ENCODE data around the gene MPHOSPH9. TPM values are rescaled to one million over a fixed set of nuclear protein-coding genes. Genes with fewer than 3 reads are reported as not detected.

MPHOSPH9 gene
- total and polyA plus RNA-seq, 2 of the 13 experiments (the other 11 are each of a cell fraction or from before 2014, with no cell fraction given) = 20.3 to 63.4 TPM

GRCh38 chr12:123270214-123271000 lies 37.5 kb upstream of the MPHOSPH9 start (continued):
- TF ChIP-seq ATF6 (CRISPR knock-in tag; conservative IDR thresholded peaks at IDR 0.05) = no peak
- TF ChIP-seq ARNTL (CRISPR knock-in tag; IDR thresholded peaks at IDR 0.05) = peak; percentile 17; the same call in 1 of the 2 replicates
- TF ChIP-seq TBX2 (CRISPR knock-in tag; IDR thresholded peaks at IDR 0.05; ENCODE audit: borderline replicate concordance) = peak; percentile 86; the same call in 1 of the 2 replicates
- 0 out of 2 replicates have a peak, but pooled peaks have one; percentile 34 for TF ChIP-seq ZMYM4 (CRISPR knock-in tag; IDR thresholded peaks at IDR 0.05)
- TF ChIP-seq ASH2L (IDR thresholded peaks at IDR 0.05; ENCODE audit: insufficient read length, low read depth, low read length) = peak; percentile 48
- no peak for TF ChIP-seq ZNF598 (CRISPR knock-in tag; IDR thresholded peaks at IDR 0.05; ENCODE audit: borderline replicate concordance)
- no peak for TF ChIP-seq MYNN (CRISPR knock-in tag; IDR thresholded peaks at IDR 0.05; ENCODE audit: low read depth)
- 0 out of 2 replicates have a peak, but pooled peaks have one; percentile 8 for TF ChIP-seq TFDP1 (CRISPR knock-in tag; IDR thresholded peaks at IDR 0.05; ENCODE audit: borderline replicate concordance)
- peak; percentile 36; the same call in 1 of the 2 replicates for TF ChIP-seq IKZF5 (CRISPR knock-in tag; IDR thresholded peaks at IDR 0.05)
- TF ChIP-seq LCORL (IDR thresholded peaks at IDR 0.05) = no peak; the same call in 1 of the 2 replicates
- TF ChIP-seq LCORL (CRISPR knock-in tag; IDR thresholded peaks at IDR 0.05) = peak; percentile 44; the same call in 1 of the 2 replicates
- TF ChIP-seq RXRB (CRISPR knock-in tag; IDR thresholded peaks at IDR 0.05; ENCODE audit: borderline replicate concordance) = peak; percentile 28; the same call in 1 of the 2 replicates
- no peak for TF ChIP-seq CENPBD1 (CRISPR knock-in tag; IDR thresholded peaks at IDR 0.05; ENCODE audit: borderline replicate concordance, low read depth)
- TF ChIP-seq MED1 (CRISPR knock-in tag; IDR thresholded peaks at IDR 0.05) = peak; percentile 28; the same call in 1 of the 2 replicates
- peak; percentile 27; the same call in 1 of the 2 replicates for TF ChIP-seq ZBTB7A (CRISPR knock-in tag; IDR thresholded peaks at IDR 0.05)
- no peak for TF ChIP-seq PCBP2 (optimal IDR thresholded peaks at IDR 0.05; ENCODE audit: low read depth, low read length, poor library complexity, severe bottlenecking)
- TF ChIP-seq RXRA (CRISPR knock-in tag; IDR thresholded peaks at IDR 0.05) = no peak; the same call in 1 of the 2 replicates
- TF ChIP-seq ZBTB37 (CRISPR knock-in tag; IDR thresholded peaks at IDR 0.05) = 0 out of 2 replicates have a peak, but pooled peaks have one; percentile 28
- TF ChIP-seq ZFP91 (CRISPR knock-in tag; IDR thresholded peaks at IDR 0.05; ENCODE audit: borderline replicate concordance) = no peak; the same call in 1 of the 2 replicates
- TF ChIP-seq ZNF891 (CRISPR knock-in tag; IDR thresholded peaks at IDR 0.05) = 0 out of 2 replicates have a peak, but pooled peaks have one; percentile 5
